Activated CD8-positive, alpha-beta memory T cell treated with anti-CD3 and anti-CD28 coated beads for 36 hours (primary cell): Measurements from ENCODE around the gene ESRRA. TPM values are rescaled to one million over a fixed set of nuclear protein-coding genes. Genes with fewer than 3 reads are reported as not detected.

ENCODE experiments used
- CTCF ChIA-PET: fragments of 350-600 bp; sonication (Branson Sonifier 250); formaldehyde crosslinking; loops from one replicate; lab custom pipeline; 2021; ENCODE audit warnings: antibody characterized with exemption; lab: Charles Lee
- POLR2A ChIA-PET: fragments of 350-600 bp; sonication (Branson Sonifier 250); formaldehyde crosslinking; loops from one replicate; lab custom pipeline; 2021; ENCODE audit warnings: antibody characterized with exemption; lab: Charles Lee
- total RNA-seq, 2 experiments: library from RNA; stranded (reverse); gene quantifications; one replicate each; pipeline ENCODE4 v1.2.3, GENCODE V29; 2021

ESRRA gene
- total RNA-seq, 2 experiments from 2014 or later, result 58.1 to 58.3 TPM

- ChIA-PET POLR2A (interaction anchor here (0.9 to 3.3 kb wide), 2 partner anchors 16 to 18 kb away, joined by 3 to 20 read pairs; no protein-coding TSS in a partner anchor), CTCF (interaction anchor here (0.9 to 3.4 kb wide), 5 partner anchors 15 to 35 kb away, joined by 3 to 26 read pairs (median 8); partner anchors contain the start of genes CATSPERZ and PLCB3)
Observed at GRCh38 chr11:64285885-64286800, 19.2 kb upstream of the ESRRA start.

GRCh38 chr11:64286801-64287159 is 18.5 kb upstream of the ESRRA start:
- POLR2A ChIA-PET, result no interaction called here
- CTCF ChIA-PET, result interaction anchor here (0.9 to 2.5 kb wide), 3 partner anchors 14 to 18 kb away, joined by 3 to 11 read pairs (median 4); no protein-coding TSS in a partner anchor

GRCh38 chr11:64287676-64288352 is 17.5 kb upstream of the ESRRA start:
- POLR2A ChIA-PET, result no interaction called here
- CTCF ChIA-PET, result interaction anchor here (0.7 to 2.5 kb wide), 3 partner anchors 13 to 17 kb away, joined by 3 to 11 read pairs (median 4); no protein-coding TSS in a partner anchor

DNA sequence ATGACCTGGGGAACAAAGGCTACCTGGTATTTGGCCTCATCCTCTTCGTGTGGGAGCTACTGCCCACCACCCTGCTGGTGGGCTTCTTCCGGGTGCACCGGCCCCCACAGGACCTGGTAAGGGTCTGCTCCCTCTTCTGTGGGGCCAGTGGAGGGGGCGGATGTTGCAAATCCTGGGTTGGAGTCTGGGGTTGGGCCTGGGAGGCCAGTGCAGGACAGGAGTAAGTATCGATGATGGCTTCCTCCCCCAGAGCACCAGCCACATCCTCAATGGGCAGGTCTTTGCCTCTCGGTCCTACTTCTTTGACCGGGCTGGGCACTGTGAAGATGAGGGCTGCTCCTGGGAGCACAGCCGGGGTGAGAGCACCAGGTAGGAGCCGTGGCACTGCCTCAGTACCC is 17.0 kb upstream of the ESRRA start:
- ChIA-PET POLR2A (no interaction called here), CTCF (interaction anchor here (0.6 to 2.5 kb wide), 3 partner anchors 13 to 21 kb away, joined by 3 to 11 read pairs (median 3); no protein-coding TSS in a partner anchor)

GRCh38 chr11:64289002-64289564 is 16.2 kb upstream of the ESRRA start:
- ChIA-PET POLR2A (interaction anchor here (1.2 kb wide), 1 partner anchor 82 kb away, joined by 3 read pairs; the partner anchor contains the start of gene FERMT3), CTCF (interaction anchor here (0.5 to 2.5 kb wide), 6 partner anchors 12 to 600 kb away, joined by 3 to 11 read pairs (median 6); partner anchors contain the start of genes CATSPERZ and PLCB3)

DNA sequence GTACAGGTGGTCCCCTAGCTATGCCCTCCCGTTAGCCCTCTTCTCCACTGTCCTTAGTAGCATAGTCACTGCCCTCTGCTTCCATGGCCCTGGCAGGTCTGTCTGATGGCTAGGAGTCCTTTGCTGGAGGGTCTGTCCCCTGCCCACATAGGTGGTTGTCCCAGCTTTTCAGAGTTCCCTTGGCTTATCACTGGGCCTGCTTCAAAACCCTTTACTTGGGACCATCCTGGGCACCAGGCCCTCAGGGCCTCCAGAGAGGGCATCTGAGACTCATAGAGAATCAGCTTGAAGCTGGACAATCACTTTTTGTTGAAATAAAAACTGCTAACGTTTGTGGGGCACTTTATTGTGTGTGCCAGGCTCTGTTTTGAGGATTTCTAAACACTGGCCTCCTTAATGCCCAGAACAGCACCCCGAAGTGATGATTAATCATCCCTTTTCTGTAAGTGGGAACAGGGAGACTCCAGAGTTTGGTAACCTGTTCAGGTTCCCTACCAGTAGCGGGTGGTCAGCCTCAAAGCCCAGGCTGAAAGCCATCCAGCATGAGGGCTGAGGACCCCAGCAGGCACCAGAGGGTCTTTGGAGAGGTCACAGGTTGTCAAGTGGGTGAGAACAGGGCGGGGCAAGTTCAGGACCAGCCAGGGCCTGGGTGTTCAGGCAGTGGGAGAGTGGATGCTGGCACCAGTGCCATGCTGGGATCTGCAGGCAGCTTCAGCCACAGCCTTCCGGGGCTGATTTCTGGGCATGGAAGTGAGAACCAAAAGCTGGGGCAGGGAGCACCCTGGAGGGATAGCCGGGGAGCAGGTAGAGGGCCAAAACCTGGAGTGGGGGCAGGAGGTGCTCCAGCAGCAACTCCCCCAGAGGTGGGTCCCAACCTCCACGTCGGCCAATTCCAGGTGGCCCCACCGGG is 14.7 kb upstream of the ESRRA start:
- CTCF ChIA-PET, result interaction anchor here (1.3 to 4.6 kb wide), 4 partner anchors 10 to 40 kb away, joined by 4 to 26 read pairs (median 8); partner anchors contain the start of genes CATSPERZ and PLCB3
- POLR2A ChIA-PET, result interaction anchor here (1.2 kb wide), 1 partner anchor 84 kb away, joined by 3 read pairs; the partner anchor contains the start of gene FERMT3

DNA sequence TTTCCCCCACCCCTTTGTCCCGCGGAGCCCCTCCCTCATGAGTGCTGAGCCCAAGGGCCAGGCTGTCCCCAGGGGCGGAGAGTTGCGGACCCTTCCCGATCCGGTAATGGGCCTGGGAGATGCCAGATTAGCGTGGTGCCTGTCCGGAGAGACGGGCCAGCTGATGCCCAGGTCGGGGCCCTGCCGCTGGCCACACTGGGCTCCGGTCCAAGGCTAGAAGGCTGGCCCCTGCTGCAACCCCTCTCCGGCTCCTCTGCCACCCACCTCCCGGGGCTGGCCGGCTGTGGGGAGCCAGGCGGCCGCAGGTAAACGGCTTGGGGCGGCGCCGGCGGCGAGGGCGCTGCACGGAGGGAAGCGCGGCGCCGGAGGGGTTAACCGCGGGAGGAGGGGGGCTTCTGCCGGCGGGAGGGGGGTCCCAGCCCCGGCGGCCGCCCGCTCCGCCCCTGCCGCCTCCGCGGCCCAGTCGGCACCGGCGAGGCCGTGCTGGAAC is 14.0 kb upstream of the ESRRA start, which contains the start of gene KCNK4:
KCNK4 (plus strand) TSS at position 41 of the 490 bp plus-strand sequence. CDS start 1,717 bp downstream, outside the sequence.
- POLR2A ChIA-PET, result no interaction called here
- CTCF ChIA-PET, result interaction anchor here (2.3 to 4.6 kb wide), 2 partner anchors 10 to 13 kb away, joined by 8 to 26 read pairs; no protein-coding TSS in a partner anchor

GRCh38 chr11:64291752-64292459 is 13.4 kb upstream of the ESRRA start:
- ChIA-PET POLR2A (no interaction called here), CTCF (interaction anchor here (0.6 to 4.6 kb wide), 4 partner anchors 9 to 318 kb away, joined by 3 to 26 read pairs (median 6); no protein-coding TSS in a partner anchor)

DNA sequence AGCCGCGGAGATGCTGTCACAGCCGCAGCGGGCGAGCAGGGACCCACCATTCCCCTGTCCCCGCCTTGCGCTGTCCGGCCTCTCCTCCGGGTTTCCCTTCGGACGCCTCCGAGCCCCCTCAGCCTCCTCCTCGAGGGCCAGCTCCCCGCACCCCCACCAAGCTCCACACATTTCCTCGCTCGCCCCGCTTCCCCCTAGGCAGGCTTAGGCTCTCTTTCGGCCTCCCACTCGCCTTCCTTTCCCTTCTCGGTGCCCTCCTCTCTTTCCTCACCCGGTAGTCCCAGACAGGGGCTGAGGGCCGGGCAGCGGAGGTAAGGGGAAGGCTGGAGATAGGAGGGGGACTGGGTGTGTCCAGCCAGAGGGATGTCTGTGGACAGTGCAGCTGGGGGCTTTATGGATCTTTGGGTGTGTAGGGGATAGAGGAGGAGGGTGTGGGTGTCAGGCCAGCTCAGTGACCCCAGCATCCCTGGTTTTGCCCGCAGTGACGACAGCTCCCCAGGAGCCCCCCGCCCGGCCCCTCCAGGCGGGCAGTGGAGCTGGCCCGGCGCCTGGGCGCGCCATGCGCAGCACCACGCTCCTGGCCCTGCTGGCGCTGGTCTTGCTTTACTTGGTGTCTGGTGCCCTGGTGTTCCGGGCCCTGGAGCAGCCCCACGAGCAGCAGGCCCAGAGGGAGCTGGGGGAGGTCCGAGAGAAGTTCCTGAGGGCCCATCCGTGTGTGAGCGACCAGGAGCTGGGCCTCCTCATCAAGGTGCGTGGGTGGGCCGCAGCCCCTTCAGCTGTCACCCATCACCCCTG is 12.7 kb upstream of the ESRRA start:
- ChIA-PET POLR2A (interaction anchor here (0.5 kb wide), 1 partner anchor 107 kb away, joined by 4 read pairs; the partner anchor contains the start of gene STIP1), CTCF (interaction anchor here (0.6 to 4.6 kb wide), 6 partner anchors 9 to 319 kb away, joined by 3 to 26 read pairs (median 3); no protein-coding TSS in a partner anchor)

GRCh38 chr11:64294774-64295173 is 10.6 kb upstream of the ESRRA start:
- CTCF ChIA-PET, result no interaction called here
- POLR2A ChIA-PET, result no interaction called here

- ChIA-PET POLR2A (no interaction called here), CTCF (interaction anchor here (0.6 kb wide), 1 partner anchor 8 kb away, joined by 3 read pairs; no protein-coding TSS in a partner anchor)
Observed at GRCh38 chr11:64295760-64296159, 9.6 kb upstream of the ESRRA start.

DNA sequence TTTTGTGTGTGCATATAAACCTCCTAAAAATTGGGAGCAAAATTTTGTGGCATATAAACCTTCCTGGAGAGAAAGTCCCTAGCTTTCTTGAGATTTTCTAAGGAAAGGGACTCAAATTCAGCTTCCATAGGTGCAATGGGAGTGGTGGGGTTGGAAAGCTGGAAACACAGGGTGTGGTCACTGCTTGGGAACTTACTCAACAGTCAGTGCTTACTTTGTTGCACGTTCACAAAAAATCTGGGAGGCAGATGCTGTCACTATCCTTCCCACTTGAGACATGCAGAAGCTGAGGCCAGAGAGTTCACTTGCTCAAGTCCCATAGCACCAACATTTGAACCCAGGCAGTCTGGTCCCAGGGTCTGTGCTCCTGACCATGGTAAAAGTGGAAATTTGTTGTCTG is 9.1 kb upstream of the ESRRA start:
- ChIA-PET CTCF (interaction anchor here (0.6 kb wide), 1 partner anchor 1022 kb away, joined by 3 read pairs; no protein-coding TSS in a partner anchor), POLR2A (interaction anchor here (1.2 kb wide), 1 partner anchor 25 kb away, joined by 3 read pairs; no protein-coding TSS in a partner anchor)

DNA sequence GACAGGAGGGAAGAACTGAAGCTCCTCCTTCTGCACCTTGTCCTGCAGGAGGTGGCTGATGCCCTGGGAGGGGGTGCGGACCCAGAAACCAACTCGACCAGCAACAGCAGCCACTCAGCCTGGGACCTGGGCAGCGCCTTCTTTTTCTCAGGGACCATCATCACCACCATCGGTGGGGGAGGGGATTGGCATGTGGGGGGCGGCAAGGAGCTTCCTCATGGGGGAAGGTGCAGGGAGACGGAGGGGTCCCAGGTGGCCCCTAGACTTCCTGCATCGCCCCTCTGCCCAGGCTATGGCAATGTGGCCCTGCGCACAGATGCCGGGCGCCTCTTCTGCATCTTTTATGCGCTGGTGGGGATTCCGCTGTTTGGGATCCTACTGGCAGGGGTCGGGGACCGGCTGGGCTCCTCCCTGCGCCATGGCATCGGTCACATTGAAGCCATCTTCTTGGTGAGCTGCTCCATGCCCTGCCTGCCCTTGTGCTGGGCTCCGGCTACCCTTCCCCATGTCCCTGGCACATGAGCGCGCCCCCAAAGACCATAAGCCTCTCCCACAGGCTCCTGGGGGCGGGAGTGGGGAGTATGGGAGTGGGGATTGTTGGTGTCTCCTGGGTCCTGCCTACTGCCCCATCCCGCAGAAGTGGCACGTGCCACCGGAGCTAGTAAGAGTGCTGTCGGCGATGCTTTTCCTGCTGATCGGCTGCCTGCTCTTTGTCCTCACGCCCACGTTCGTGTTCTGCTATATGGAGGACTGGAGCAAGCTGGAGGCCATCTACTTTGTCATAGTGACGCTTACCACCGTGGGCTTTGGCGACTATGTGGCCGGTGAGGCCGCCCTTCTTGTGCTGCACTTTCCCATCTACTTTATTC is 8.3 kb upstream of the ESRRA start:
- ChIA-PET POLR2A (interaction anchor here (1.2 kb wide), 1 partner anchor 26 kb away, joined by 3 read pairs; no protein-coding TSS in a partner anchor), CTCF (interaction anchor here (0.6 to 1.0 kb wide), 2 partner anchors 16 to 1021 kb away, joined by 3 read pairs; no protein-coding TSS in a partner anchor)

- POLR2A ChIA-PET, result no interaction called here
- CTCF ChIA-PET, result interaction anchor here (1.0 kb wide), 1 partner anchor 15 kb away, joined by 3 read pairs; no protein-coding TSS in a partner anchor
Observed at GRCh38 chr11:64297699-64298358, 7.5 kb upstream of the ESRRA start.
